Measurements from ENCODE around the gene TMEM26. TPM values are rescaled to one million over a fixed set of nuclear protein-coding genes. Genes with fewer than 3 reads are reported as not detected.

TMEM26 gene
- total and polyA plus RNA-seq, 12 donors = 0.06 to 0.88 (median 0.32) TPM

DNA sequence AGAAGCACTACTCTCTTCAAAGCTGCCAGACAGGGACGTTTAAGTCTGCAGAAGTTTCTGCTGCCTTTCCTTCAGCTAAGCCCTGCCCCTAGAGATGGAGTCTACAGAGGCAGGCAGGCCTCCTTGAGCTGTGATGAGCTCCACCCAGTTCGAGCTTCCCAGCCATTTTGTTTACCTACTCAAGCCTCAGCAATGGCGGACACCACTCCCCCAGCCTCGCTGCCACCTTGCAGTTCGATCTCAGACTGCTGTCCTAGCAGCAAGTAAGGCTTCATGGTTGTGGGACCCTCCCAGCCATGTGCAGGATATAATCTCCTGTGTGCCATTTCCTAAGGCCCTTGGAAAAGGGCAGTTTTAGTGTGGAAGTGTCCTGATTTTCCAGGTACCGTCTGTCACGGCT lies 74.3 kb downstream of the TMEM26 start:
- Histone ChIP-seq H3K27me3 (no peaks in the 10 kb centered on the region), H3K4me1 (no peaks in the 10 kb centered on the region), H3K9me3 (peaks cover 0 to 21% (median 8%) of the 10 kb centered on the region in 11 donors), H3K27ac (no peak overlapping the region), H3K36me3 (no peaks in the 10 kb centered on the region), H3K4me3 (no peak overlapping the region)
- no peak for ATAC-seq
- TF ChIP-seq, protein P1, sequence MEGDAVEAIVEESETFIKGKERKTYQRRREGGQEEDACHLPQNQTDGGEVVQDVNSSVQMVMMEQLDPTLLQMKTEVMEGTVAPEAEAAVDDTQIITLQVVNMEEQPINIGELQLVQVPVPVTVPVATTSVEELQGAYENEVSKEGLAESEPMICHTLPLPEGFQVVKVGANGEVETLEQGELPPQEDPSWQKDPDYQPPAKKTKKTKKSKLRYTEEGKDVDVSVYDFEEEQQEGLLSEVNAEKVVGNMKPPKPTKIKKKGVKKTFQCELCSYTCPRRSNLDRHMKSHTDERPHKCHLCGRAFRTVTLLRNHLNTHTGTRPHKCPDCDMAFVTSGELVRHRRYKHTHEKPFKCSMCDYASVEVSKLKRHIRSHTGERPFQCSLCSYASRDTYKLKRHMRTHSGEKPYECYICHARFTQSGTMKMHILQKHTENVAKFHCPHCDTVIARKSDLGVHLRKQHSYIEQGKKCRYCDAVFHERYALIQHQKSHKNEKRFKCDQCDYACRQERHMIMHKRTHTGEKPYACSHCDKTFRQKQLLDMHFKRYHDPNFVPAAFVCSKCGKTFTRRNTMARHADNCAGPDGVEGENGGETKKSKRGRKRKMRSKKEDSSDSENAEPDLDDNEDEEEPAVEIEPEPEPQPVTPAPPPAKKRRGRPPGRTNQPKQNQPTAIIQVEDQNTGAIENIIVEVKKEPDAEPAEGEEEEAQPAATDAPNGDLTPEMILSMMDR (IDR thresholded peaks at IDR 0.05) = no peak
- intact Hi-C loops (cut with DNase I) = no loop called here
- DNase-seq = no peak
- WGBS, 2 donors = 80 to 92% methylated on average over 7 of the region's 7 CpGs

DNA sequence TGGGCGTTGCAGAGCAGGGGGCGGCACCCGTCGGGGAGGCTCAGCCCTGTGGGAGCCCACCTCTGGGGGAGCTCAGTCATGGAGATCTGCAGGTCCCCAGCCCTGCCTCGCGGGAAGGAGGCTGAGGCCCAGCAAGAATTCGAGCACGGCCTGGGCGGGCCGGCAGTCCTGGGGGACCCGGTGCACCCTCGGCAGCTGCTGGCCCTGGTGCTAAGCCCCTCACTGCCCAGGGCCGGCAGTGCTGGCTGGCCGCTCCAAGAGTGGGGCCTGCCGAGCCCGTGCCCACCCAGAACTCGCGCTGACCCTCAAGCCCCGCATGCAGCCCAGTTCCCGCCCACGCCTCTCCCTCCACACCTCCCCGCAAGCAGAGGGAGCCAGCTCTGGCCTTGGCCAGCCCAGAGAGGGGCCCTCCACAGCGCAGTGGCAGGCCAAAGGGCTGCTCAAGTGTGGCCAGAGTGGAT lies 76.2 kb downstream of the TMEM26 start:
- DNase-seq (no peak), ATAC-seq (peak in 1 of 8 donors; percentile 13)
- no peaks in the 10 kb centered on the region for H3K4me1 ChIP-seq
- H3K36me3 ChIP-seq = no peaks in the 10 kb centered on the region
- no peak overlapping the region for H3K27ac ChIP-seq
- H3K9me3 ChIP-seq = peaks cover 0 to 25% (median 8%) of the 10 kb centered on the region in 11 donors
- intact Hi-C loops (cut with DNase I) = no loop called here
- H3K4me3 ChIP-seq = no peak overlapping the region
- TF ChIP-seq, protein P1 (IDR thresholded peaks at IDR 0.05) = no peak
- WGBS, 2 donors = 93 to 96% methylated on average over 23 of the region's 23 CpGs
- no peaks in the 10 kb centered on the region for H3K27me3 ChIP-seq

DNA sequence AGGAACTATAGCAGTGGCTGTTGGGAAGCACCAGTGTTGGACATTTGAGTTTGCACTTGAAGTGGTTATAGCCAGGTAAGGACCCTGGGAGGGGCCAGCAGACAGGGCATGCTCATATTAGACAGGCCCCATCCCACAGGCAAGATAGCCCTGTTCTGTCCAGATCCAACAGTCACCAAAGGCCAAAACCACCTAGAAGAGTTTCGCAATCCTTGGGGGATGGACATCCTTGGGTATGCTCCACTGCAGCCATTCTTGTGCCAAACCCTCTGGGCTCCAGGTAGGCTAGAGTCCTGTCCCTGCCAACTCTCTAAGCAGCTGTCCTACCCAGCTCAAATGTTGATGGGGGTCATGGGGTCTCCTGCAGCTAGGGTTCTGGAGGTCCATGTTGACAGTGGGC lies 76.8 kb downstream of the TMEM26 start:
- H3K4me1 ChIP-seq = no peaks in the 10 kb centered on the region
- no peaks in the 10 kb centered on the region for H3K36me3 ChIP-seq
- H3K27me3 ChIP-seq = no peaks in the 10 kb centered on the region
- no peak overlapping the region for H3K27ac ChIP-seq
- ATAC-seq = no peak
- H3K4me3 ChIP-seq = no peak overlapping the region
- intact Hi-C loops (cut with DNase I) = no loop called here
- peaks cover 0 to 25% (median 8%) of the 10 kb centered on the region in 11 donors for H3K9me3 ChIP-seq
- 97 to 100% methylated on average over 1 of the region's 1 CpG for WGBS, 2 donors
- TF ChIP-seq, protein P1 (IDR thresholded peaks at IDR 0.05) = no peak
- no peak for DNase-seq

DNA sequence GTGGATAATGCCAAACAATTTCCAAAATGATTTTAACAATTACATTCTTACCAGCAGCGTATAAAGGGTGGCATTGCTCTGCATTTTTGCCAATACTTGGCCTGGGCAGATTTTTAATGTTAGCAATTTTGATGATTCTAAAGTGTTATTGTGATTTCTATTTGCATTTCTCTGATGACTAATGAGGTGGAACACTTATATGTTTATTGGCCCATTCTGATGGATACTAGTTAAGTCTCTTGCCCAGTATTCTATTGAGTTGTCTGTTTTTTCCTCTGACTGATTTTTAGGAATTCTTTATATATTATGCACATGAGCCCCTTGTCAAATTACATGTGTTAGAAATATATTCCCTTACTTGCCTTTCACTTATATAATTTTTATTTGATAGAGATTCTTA lies 86.8 kb downstream of the TMEM26 start:
- Histone ChIP-seq H3K36me3 (no peaks in the 10 kb centered on the region), H3K27me3 (no peaks in the 10 kb centered on the region)

More for the DNA sequence above, 86.8 kb downstream of the TMEM26 start:
- intact Hi-C loops (cut with DNase I) = no loop called here
- Histone ChIP-seq H3K4me1 (no peaks in the 10 kb centered on the region), H3K27ac (no peak overlapping the region), H3K4me3 (no peak overlapping the region), H3K9me3 (no peaks in the 10 kb centered on the region)
- TF ChIP-seq, protein P1 (IDR thresholded peaks at IDR 0.05) = no peak
- 76 to 84% methylated on average over 1 of the region's 1 CpG for WGBS, 2 donors
- DNase-seq (no peak), ATAC-seq (no peak)
